Measurements from ENCODE around the gene SMARCAL1. TPM values are rescaled to one million over a fixed set of nuclear protein-coding genes. Genes with fewer than 3 reads are reported as not detected.

Gene SMARCAL1
- total RNA-seq, 2 experiments from 2014 or later, result 23.6 to 27.5 TPM

DNA sequence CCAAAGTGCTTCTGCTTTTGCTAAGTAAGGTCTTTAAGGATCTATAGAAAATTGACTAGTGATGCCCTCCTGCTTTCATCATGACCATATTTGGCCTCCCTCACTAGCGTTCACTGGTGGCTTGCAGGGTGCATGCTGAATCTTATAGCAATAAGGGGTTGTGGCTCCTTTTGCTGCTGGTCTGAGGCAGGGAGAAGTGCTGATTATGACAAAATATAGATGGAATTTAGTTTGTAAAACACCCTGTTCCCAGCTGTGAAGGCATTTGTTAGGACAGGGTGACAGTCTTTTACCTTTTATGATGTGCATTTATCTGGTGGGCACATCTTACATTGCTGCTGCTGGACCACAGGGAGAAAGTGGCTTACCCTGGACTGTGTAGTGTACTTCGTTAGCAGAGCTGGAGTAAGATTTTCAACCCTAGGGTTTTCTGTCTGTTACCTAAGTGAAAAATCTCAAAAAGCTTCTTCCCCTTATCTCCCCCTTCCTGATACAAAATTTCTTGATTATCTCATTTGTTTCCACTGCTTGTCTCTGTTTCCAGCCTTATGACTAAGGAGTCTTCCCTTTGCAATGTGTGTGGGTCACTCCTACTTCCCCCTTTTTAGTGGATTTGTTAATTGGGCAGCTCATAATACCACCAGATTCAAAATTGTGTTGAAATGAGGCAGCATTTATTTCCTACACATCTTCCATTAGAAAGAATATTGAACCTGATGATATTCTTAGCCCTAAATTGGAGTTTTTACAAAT is 65.2 kb downstream of the SMARCAL1 start:
- peaks cover 14% of the 10 kb centered on the region for H3K4me1 Mint-ChIP-seq
- H3K27me3 Mint-ChIP-seq, result no peaks in the 10 kb centered on the region
- H3K9me3 Mint-ChIP-seq, result no peaks in the 10 kb centered on the region
- no peak for DNase-seq
- no peak overlapping the region for H3K27ac Mint-ChIP-seq
- peaks cover 31% of the 10 kb centered on the region for H3K36me3 Mint-ChIP-seq (ENCODE audit: low read depth)
- H3K4me3 Mint-ChIP-seq, result no peak overlapping the region
- ChIA-PET POLR2A (interaction anchor here (1.2 kb wide), 1 partner anchor 10 kb away, joined by 4 read pairs; no protein-coding TSS in a partner anchor), CTCF (no interaction called here)

GRCh38 chr2:216478151-216478550 is 65.9 kb downstream of the SMARCAL1 start:
- Mint-ChIP-seq H3K4me1 (peaks cover 14% of the 10 kb centered on the region), H3K4me3 (no peak overlapping the region), H3K27me3 (no peaks in the 10 kb centered on the region), H3K9me3 (no peaks in the 10 kb centered on the region), H3K27ac (no peak overlapping the region), H3K36me3 (ENCODE audit: low read depth) (peaks cover 35% of the 10 kb centered on the region)
- ChIA-PET POLR2A (no interaction called here), CTCF (interaction anchor here (0.6 kb wide), 1 partner anchor 205 kb away, joined by 3 read pairs; no protein-coding TSS in a partner anchor)
- DNase-seq, result no peak

DNA sequence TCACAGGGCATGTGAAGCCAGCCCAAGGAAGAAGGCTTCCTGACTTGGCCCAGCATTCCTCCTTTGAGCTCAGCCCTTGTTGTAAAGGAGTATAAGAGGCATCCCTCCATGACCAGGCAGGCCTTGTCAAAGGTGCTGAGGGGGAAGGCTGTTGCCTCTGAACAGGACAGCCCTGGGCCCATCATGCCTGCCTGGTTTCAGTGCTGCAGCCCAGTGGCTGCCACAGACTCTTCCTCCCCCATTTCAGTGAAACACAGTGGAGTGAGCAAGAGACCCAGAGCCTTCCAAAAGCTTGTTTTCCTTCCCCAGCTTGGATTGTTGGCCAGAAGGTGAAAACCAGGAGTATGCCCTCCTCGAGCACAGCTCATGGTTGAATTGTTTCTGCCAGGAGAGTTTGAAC is 66.5 kb downstream of the SMARCAL1 start:
- Mint-ChIP-seq H3K4me3 (no peak overlapping the region), H3K27ac (no peak overlapping the region), H3K27me3 (no peaks in the 10 kb centered on the region), H3K9me3 (no peaks in the 10 kb centered on the region), H3K4me1 (peaks cover 14% of the 10 kb centered on the region), H3K36me3 (ENCODE audit: low read depth) (peaks cover 35% of the 10 kb centered on the region)
- ChIA-PET CTCF (interaction anchor here (0.6 kb wide), 1 partner anchor 204 kb away, joined by 3 read pairs; no protein-coding TSS in a partner anchor), POLR2A (no interaction called here)
- DNase-seq, result no peak

DNA sequence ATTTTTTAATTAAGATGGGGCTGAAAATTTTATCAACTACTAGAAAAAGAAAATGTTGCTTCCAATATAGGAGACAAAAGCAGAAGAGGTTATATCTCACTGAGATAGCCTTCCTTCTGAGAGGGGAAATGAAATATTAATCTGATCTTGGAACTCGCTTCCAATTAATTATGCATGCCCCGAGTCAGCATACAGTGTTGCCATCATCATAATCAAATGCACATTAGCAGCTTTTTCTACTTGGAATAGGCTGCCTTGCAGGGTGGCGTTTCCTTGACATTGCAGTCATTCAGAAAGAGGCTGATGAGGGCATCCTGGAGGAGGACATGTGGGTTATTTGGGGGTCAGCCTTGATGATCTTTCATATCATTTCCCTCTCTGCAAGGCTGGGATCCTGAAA is 67.9 kb downstream of the SMARCAL1 start:
- POLR2A ChIA-PET, result no interaction called here
- H3K4me1 Mint-ChIP-seq, result peaks cover 8% of the 10 kb centered on the region
- CTCF ChIA-PET, result no interaction called here
- no peaks in the 10 kb centered on the region for H3K27me3 Mint-ChIP-seq
- no peak overlapping the region for H3K27ac Mint-ChIP-seq
- H3K9me3 Mint-ChIP-seq, result no peaks in the 10 kb centered on the region
- H3K4me3 Mint-ChIP-seq, result no peak overlapping the region
- no peak for DNase-seq
- peaks cover 35% of the 10 kb centered on the region for H3K36me3 Mint-ChIP-seq (ENCODE audit: low read depth)

GRCh38 chr2:216482640-216483039 is 70.4 kb downstream of the SMARCAL1 start:
- CTCF ChIA-PET, result no interaction called here
- Mint-ChIP-seq H3K27ac (no peak overlapping the region), H3K4me1 (peaks cover 1% of the 10 kb centered on the region), H3K36me3 (ENCODE audit: low read depth) (peaks cover 21% of the 10 kb centered on the region), H3K9me3 (no peaks in the 10 kb centered on the region), H3K4me3 (no peak overlapping the region), H3K27me3 (no peaks in the 10 kb centered on the region)
- DNase-seq, result no peak
- POLR2A ChIA-PET, result no interaction called here

- Mint-ChIP-seq H3K27ac (no peak overlapping the region), H3K4me3 (no peak overlapping the region), H3K36me3 (ENCODE audit: low read depth) (peaks cover 14% of the 10 kb centered on the region), H3K27me3 (no peaks in the 10 kb centered on the region), H3K4me1 (peaks cover 5% of the 10 kb centered on the region), H3K9me3 (no peaks in the 10 kb centered on the region)
- ChIA-PET POLR2A (interaction anchor here (1.2 kb wide), 1 partner anchor 11 kb away, joined by 3 read pairs; no protein-coding TSS in a partner anchor), CTCF (no interaction called here)
- no peak for DNase-seq
Observed at GRCh38 chr2:216485237-216485636, 73.0 kb downstream of the SMARCAL1 start.

DNA sequence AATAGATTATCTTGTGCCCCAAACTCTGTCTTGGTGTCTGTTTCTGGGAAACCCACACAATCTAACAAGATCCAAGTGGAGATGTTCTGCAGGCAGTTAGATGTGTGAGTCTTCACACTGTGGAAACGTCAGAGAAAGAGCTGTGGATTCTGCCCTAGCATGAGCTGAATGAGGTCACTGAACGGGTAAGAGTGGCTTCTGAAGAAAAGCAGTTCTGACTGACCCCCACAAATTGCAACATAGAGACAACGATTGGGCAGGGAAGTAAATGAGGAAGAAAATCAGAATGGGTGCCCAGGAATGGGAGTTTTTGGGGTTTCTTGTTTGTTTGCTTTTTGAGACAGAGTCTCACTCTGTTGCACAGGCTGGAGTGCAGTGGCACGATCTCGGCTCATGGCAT is 73.5 kb downstream of the SMARCAL1 start:
- ChIA-PET CTCF (no interaction called here), POLR2A (interaction anchor here (1.2 kb wide), 1 partner anchor 11 kb away, joined by 3 read pairs; no protein-coding TSS in a partner anchor)
- DNase-seq, result no peak
- peaks cover 5% of the 10 kb centered on the region for H3K4me1 Mint-ChIP-seq
- no peak overlapping the region for H3K4me3 Mint-ChIP-seq
- no peaks in the 10 kb centered on the region for H3K9me3 Mint-ChIP-seq
- no peak overlapping the region for H3K27ac Mint-ChIP-seq
- H3K36me3 Mint-ChIP-seq (ENCODE audit: low read depth), result peaks cover 9% of the 10 kb centered on the region
- no peaks in the 10 kb centered on the region for H3K27me3 Mint-ChIP-seq

DNA sequence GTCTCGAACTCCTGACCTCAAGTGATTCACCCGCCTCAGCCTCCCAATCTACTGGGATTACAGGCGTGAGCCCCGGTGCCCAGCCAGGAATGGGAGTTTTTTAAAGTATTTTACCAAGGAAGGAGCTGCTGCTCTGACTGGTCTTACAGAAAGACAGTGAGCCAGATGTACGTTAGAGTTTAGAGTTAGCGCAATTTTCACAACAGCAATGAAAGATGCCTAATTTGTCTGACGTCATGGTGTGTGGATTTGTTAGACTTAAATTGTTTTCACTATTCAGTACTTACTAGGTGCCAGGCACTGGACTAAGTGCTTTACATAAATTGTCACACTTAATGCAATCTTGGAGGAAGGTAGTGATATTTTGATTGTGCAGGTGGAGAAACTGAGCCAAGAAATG is 74.0 kb downstream of the SMARCAL1 start:
- Mint-ChIP-seq H3K36me3 (ENCODE audit: low read depth) (peaks cover 7% of the 10 kb centered on the region), H3K27ac (no peak overlapping the region), H3K9me3 (no peaks in the 10 kb centered on the region), H3K4me3 (no peak overlapping the region), H3K27me3 (no peaks in the 10 kb centered on the region), H3K4me1 (peaks cover 5% of the 10 kb centered on the region)
- ChIA-PET POLR2A (interaction anchor here (1.9 kb wide), 1 partner anchor 12 kb away, joined by 4 read pairs; the partner anchor contains the start of gene RPL37A), CTCF (no interaction called here)
- DNase-seq, result no peak

DNA sequence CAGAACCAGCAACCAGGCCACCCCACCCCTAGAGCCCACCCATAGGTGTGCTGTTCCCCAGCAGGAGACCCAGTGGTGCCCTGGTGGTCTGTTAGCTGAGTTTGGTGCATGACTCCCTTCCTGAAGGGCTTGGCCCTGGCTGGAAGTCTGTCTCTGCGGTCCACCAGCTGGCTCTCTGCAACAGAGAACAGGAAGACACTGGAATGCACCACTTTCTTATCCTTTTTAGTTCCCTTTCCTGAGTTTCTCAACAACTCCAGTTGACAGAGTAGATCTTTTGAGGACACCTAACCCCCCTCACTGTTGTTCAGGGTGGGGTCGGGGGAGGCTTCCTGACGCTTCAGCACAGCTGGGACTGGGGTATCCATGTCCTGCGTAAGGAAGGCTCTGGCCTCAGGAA is 74.4 kb downstream of the SMARCAL1 start:
- no peak overlapping the region for H3K4me3 Mint-ChIP-seq
- H3K4me1 Mint-ChIP-seq, result peaks cover 5% of the 10 kb centered on the region
- H3K36me3 Mint-ChIP-seq (ENCODE audit: low read depth), result peaks cover 7% of the 10 kb centered on the region
- H3K27me3 Mint-ChIP-seq, result no peaks in the 10 kb centered on the region
- ChIA-PET CTCF (no interaction called here), POLR2A (interaction anchor here (1.9 kb wide), 1 partner anchor 12 kb away, joined by 4 read pairs; the partner anchor contains the start of gene RPL37A)
- no peak for DNase-seq
- H3K27ac Mint-ChIP-seq, result no peak overlapping the region
- H3K9me3 Mint-ChIP-seq, result no peaks in the 10 kb centered on the region

DNA sequence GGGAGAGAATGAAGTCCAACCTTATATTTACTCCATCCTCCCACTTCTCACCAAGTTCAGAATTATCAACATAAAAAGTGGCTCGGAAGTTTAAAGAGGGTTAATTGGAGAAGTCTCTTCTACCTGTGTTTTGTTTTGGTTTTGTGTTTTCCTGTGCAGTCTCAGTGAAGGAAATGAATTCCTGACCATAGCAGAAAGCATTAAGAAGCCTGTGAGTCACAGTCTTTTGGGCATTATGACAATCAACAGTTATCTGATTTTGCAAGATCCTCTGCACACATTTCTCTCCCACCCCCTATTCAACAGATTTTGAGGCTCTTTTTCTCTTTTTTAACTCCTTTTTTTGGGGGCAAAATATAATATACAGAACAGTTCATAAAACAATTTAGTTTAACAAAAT is 77.8 kb downstream of the SMARCAL1 start:
- Mint-ChIP-seq H3K27ac (no peak overlapping the region), H3K4me1 (peaks cover 7% of the 10 kb centered on the region), H3K27me3 (no peaks in the 10 kb centered on the region), H3K9me3 (no peaks in the 10 kb centered on the region), H3K4me3 (no peak overlapping the region), H3K36me3 (ENCODE audit: low read depth) (no peaks in the 10 kb centered on the region)
- DNase-seq, result no peak
- POLR2A ChIA-PET, result no interaction called here
- CTCF ChIA-PET, result no interaction called here

GRCh38 chr2:216491793-216492596 is 79.7 kb downstream of the SMARCAL1 start:
- CTCF ChIA-PET, result no interaction called here
- H3K27me3 Mint-ChIP-seq, result no peaks in the 10 kb centered on the region
- H3K4me3 Mint-ChIP-seq, result no peak overlapping the region
- peaks cover 21% of the 10 kb centered on the region for H3K4me1 Mint-ChIP-seq
- H3K36me3 Mint-ChIP-seq (ENCODE audit: low read depth), result no peaks in the 10 kb centered on the region
- POLR2A ChIA-PET, result no interaction called here
- no peaks in the 10 kb centered on the region for H3K9me3 Mint-ChIP-seq
- no peak overlapping the region for H3K27ac Mint-ChIP-seq
- no peak for DNase-seq

GRCh38 chr2:216492597-216493333 is 80.5 kb downstream of the SMARCAL1 start:
- CTCF ChIA-PET, result no interaction called here
- no peak for DNase-seq
- peaks cover 3% of the 10 kb centered on the region for H3K36me3 Mint-ChIP-seq (ENCODE audit: low read depth)
- H3K4me3 Mint-ChIP-seq, result no peak overlapping the region
- no peak overlapping the region for H3K27ac Mint-ChIP-seq
- H3K27me3 Mint-ChIP-seq, result no peaks in the 10 kb centered on the region
- peaks cover 28% of the 10 kb centered on the region for H3K4me1 Mint-ChIP-seq
- no peaks in the 10 kb centered on the region for H3K9me3 Mint-ChIP-seq
- POLR2A ChIA-PET, result no interaction called here

DNA sequence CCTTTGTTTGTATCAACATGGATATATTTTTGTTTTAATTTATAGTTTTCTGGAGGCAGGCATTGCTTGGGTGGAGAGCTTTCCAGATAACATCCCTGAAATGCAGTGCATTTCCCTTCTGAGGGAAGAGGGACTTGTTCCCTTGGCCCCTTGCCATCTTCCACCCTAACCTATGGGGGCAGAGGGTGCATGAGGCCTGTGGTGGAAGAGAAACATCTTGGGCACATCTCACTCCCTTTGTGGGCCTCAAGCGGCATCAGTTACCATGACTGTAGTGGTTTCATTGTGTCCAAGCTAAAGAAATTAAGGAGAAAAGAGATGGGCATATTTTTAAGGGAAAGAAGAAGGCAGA is 81.0 kb downstream of the SMARCAL1 start:
- ChIA-PET CTCF (no interaction called here), POLR2A (no interaction called here)
- peaks cover 3% of the 10 kb centered on the region for H3K36me3 Mint-ChIP-seq (ENCODE audit: low read depth)
- H3K27me3 Mint-ChIP-seq, result no peaks in the 10 kb centered on the region
- H3K4me3 Mint-ChIP-seq, result no peak overlapping the region
- H3K4me1 Mint-ChIP-seq, result peaks cover 33% of the 10 kb centered on the region
- no peak for DNase-seq
- no peaks in the 10 kb centered on the region for H3K9me3 Mint-ChIP-seq
- no peak overlapping the region for H3K27ac Mint-ChIP-seq

Measured in activated CD4-positive, alpha-beta memory T cell treated with anti-CD3 and anti-CD28 coated beads, Interleukin-2, amount 10 ng/mL, durations not matched to agents 7 days and 5 days (primary cell).